ENCODE measurements around the gene SLC16A1.

GRCh38 chr1:112937495-112937894 lies 18.5 kb downstream of the SLC16A1 start:
- no peak for TF ChIP-seq CTCF (conservative IDR thresholded peaks at IDR 0.05; ENCODE audit: low read length)
- TF ChIP-seq EZH2phosphoT487 (IDR thresholded peaks at IDR 0.05; ENCODE audit: borderline replicate concordance): no peak
